WTC11 (cell line): ENCODE measurements around the gene ARHGAP40.

ENCODE experiments used
- ATF1 ChIP-seq: sonication (generic); formaldehyde crosslinking; IDR thresholded peaks from 2 replicates; pipeline ENCODE4 v1.8.1; 2023; ENCODE audit warnings: mild to moderate bottlenecking, moderate library complexity, missing genetic modification reagents
- CREB1 ChIP-seq: sonication (generic); formaldehyde crosslinking; IDR thresholded peaks from 2 replicates; pipeline ENCODE4 v1.8.0; 2023; ENCODE audit warnings: mild to moderate bottlenecking, missing genetic modification reagents
- EMX1 ChIP-seq: fragments of 250-450 bp; sonication (Bioruptor Pico); IDR thresholded peaks from 2 replicates; pipeline ENCODE4 v1.8.0; 2021; ENCODE audit warnings: mild to moderate bottlenecking
- MXD4 ChIP-seq: fragments of 250-450 bp; sonication (Bioruptor Pico); IDR thresholded peaks from 2 replicates; pipeline ENCODE4 v1.8.0; 2021; ENCODE audit warnings: mild to moderate bottlenecking, moderate library complexity, borderline replicate concordance
- RELA ChIP-seq: sonication (generic); formaldehyde crosslinking; IDR thresholded peaks from 2 replicates; pipeline ENCODE4 v1.8.1; 2022; ENCODE audit warnings: missing genetic modification reagents, mild to moderate bottlenecking, borderline replicate concordance
- TP53 ChIP-seq: sonication (generic); formaldehyde crosslinking; IDR thresholded peaks from 2 replicates; pipeline ENCODE4 v1.8.1; 2023; ENCODE audit warnings: mild to moderate bottlenecking, missing genetic modification reagents
- TF ChIP-seq, protein P1 (sequence below): fragments of 200-600 bp; IDR thresholded peaks from 2 replicates; pipeline ENCODE4 v1.8.0; 2022; ENCODE audit warnings: antibody characterized with exemption
- TF ChIP-seq, protein P2 (sequence below): sonication (generic); formaldehyde crosslinking; IDR thresholded peaks from 2 replicates; pipeline ENCODE4 v1.8.0; 2022; ENCODE audit warnings: mild to moderate bottlenecking, missing genetic modification reagents
- TF ChIP-seq, protein P3 (sequence below): sonication (generic); formaldehyde crosslinking; IDR thresholded peaks from 2 replicates; pipeline ENCODE4 v1.8.1; 2022; ENCODE audit warnings: low read depth, mild to moderate bottlenecking, moderate library complexity, missing genetic modification reagents, borderline replicate concordance
- TF ChIP-seq, protein P4 (sequence below): sonication (generic); formaldehyde crosslinking; conservative IDR thresholded peaks from 2 replicates; pipeline ENCODE4 v1.8.1; 2022; ENCODE audit warnings: mild to moderate bottlenecking, missing genetic modification reagents
- TF ChIP-seq, protein P5 (sequence below): sonication (generic); formaldehyde crosslinking; IDR thresholded peaks from 2 replicates; pipeline ENCODE4 v1.8.1; 2023; ENCODE audit warnings: mild to moderate bottlenecking, missing genetic modification reagents, moderate library complexity
- TF ChIP-seq, protein P6 (sequence below): sonication (generic); formaldehyde crosslinking; IDR thresholded peaks from 2 replicates; pipeline ENCODE4 v1.8.0; 2022; ENCODE audit warnings: mild to moderate bottlenecking, missing genetic modification reagents

DNA sequence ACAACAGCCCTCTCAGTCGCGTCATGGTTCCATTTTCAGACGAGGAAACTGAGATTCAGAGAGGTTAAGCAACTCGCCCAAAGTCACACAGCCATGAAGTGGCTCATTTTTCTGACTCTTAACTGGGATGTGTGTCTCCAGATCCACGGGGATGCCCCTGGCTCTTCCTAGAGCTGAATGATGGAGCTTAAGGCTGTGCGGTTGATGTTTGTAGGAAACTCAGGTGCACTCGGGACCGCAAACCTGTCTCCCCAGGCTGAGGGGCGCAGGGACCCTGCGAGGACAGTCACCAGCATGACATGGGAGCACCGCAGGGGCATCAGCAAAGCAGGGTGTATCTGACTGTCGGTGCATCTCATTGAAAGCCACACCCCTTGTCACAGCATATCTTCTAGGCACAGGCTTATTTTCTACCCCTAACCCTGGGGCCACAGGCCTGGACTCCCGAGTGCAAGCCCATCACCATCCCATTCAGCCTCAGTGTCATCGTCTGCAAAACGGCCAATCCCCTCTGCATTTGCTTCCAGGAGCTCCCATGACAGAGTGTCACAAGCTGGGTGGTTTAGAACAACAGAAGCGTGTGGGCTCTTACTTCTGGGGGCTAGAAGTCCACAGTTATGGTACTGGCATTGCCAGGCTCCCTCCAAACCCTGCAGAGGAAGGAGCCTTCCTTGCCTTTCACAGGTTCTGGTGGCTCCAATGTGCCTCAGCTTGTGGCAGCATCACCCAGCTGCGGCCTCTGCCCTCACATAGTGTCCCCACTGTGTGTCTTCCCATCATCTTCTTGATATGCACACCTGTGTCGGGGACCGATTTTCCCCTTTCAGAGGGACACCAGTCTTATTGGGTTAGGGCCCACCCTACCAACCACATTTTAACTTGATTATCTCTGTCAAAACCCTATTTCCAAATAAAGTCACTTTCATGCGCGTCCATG, 9.9 kb upstream of the ARHGAP40 start:
- TF ChIP-seq, protein P1, sequence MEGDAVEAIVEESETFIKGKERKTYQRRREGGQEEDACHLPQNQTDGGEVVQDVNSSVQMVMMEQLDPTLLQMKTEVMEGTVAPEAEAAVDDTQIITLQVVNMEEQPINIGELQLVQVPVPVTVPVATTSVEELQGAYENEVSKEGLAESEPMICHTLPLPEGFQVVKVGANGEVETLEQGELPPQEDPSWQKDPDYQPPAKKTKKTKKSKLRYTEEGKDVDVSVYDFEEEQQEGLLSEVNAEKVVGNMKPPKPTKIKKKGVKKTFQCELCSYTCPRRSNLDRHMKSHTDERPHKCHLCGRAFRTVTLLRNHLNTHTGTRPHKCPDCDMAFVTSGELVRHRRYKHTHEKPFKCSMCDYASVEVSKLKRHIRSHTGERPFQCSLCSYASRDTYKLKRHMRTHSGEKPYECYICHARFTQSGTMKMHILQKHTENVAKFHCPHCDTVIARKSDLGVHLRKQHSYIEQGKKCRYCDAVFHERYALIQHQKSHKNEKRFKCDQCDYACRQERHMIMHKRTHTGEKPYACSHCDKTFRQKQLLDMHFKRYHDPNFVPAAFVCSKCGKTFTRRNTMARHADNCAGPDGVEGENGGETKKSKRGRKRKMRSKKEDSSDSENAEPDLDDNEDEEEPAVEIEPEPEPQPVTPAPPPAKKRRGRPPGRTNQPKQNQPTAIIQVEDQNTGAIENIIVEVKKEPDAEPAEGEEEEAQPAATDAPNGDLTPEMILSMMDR: no peak
- TF ChIP-seq, protein P2, sequence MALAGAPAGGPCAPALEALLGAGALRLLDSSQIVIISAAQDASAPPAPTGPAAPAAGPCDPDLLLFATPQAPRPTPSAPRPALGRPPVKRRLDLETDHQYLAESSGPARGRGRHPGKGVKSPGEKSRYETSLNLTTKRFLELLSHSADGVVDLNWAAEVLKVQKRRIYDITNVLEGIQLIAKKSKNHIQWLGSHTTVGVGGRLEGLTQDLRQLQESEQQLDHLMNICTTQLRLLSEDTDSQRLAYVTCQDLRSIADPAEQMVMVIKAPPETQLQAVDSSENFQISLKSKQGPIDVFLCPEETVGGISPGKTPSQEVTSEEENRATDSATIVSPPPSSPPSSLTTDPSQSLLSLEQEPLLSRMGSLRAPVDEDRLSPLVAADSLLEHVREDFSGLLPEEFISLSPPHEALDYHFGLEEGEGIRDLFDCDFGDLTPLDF (CRISPR knock-in tag): no peak
- TF ChIP-seq, protein P3, sequence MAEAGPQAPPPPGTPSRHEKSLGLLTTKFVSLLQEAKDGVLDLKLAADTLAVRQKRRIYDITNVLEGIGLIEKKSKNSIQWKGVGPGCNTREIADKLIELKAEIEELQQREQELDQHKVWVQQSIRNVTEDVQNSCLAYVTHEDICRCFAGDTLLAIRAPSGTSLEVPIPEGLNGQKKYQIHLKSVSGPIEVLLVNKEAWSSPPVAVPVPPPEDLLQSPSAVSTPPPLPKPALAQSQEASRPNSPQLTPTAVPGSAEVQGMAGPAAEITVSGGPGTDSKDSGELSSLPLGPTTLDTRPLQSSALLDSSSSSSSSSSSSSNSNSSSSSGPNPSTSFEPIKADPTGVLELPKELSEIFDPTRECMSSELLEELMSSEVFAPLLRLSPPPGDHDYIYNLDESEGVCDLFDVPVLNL (CRISPR knock-in tag): no peak
- TF ChIP-seq EMX1 (CRISPR knock-in tag): no peak
- no peak for TF ChIP-seq ATF1 (CRISPR knock-in tag)
- TF ChIP-seq, protein P4, sequence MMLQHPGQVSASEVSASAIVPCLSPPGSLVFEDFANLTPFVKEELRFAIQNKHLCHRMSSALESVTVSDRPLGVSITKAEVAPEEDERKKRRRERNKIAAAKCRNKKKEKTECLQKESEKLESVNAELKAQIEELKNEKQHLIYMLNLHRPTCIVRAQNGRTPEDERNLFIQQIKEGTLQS (CRISPR knock-in tag): no peak
- TF ChIP-seq RELA (CRISPR knock-in tag): no peak
- no peak for TF ChIP-seq TP53 (CRISPR knock-in tag)
- TF ChIP-seq, protein P5, sequence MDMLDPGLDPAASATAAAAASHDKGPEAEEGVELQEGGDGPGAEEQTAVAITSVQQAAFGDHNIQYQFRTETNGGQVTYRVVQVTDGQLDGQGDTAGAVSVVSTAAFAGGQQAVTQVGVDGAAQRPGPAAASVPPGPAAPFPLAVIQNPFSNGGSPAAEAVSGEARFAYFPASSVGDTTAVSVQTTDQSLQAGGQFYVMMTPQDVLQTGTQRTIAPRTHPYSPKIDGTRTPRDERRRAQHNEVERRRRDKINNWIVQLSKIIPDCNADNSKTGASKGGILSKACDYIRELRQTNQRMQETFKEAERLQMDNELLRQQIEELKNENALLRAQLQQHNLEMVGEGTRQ (CRISPR knock-in tag): no peak
- TF ChIP-seq CREB1 (CRISPR knock-in tag): no peak
- TF ChIP-seq MXD4 (CRISPR knock-in tag): no peak
- TF ChIP-seq, protein P6, sequence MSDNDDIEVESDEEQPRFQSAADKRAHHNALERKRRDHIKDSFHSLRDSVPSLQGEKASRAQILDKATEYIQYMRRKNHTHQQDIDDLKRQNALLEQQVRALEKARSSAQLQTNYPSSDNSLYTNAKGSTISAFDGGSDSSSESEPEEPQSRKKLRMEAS (CRISPR knock-in tag): no peak
